K562 (cell line): Measurements from ENCODE around the gene PFKFB2. TPM values are rescaled to one million over a fixed set of nuclear protein-coding genes. Genes with fewer than 3 reads are reported as not detected.

Experiments used
- ARID2 ChIP-seq: fragments of 450-650 bp; IDR thresholded peaks from 2 replicates; pipeline ENCODE4 v1.6.1; 2017; ENCODE audit warnings: antibody characterized with exemption, mild to moderate bottlenecking
- CTCF ChIP-seq, 3 experiments: IDR thresholded peaks in 2 of 3; conservative IDR thresholded peaks in 1 of 3; 2 replicates each; pipeline ENCODE4 v1.5.1; 2011 to 2012; ENCODE audit warnings: low read length in 3 of 3, mild to moderate bottlenecking in 3 of 3, control low read depth in 2 of 3, improper control_type of control experiment in 1 of 3, inconsistent platforms in 1 of 3, low read depth in 1 of 3, mixed read lengths in 1 of 3, moderate library complexity in 1 of 3; ENCODE audit not compliant: insufficient read depth in 2 of 3
- EHMT2 ChIP-seq: fragments of 450-650 bp; IDR thresholded peaks from 2 replicates; pipeline ENCODE4 v1.6.1; 2018; ENCODE audit warnings: antibody characterized with exemption
- ELF1 ChIP-seq: fragments of 200-800 bp; sonication (Bioruptor generic); IDR thresholded peaks from 2 replicates; pipeline ENCODE4 v1.6.1; 2016; ENCODE audit warnings: missing genetic modification characterization, missing compliant biosample characterization
- ETS1 ChIP-seq: conservative IDR thresholded peaks from 2 replicates; pipeline ENCODE4 v1.6.1; 2011; ENCODE audit warnings: low read depth, mild to moderate bottlenecking, low read length; ENCODE audit not compliant: control insufficient read depth
- JUN ChIP-seq, 2 experiments: sonication (generic) in 1 of 2; formaldehyde crosslinking in 1 of 2; IDR thresholded peaks; 2 replicates each; pipeline versions ENCODE4 v1.6.1 to v1.8.0; 2012 to 2022; ENCODE audit warnings: borderline replicate concordance in 2 of 2, mild to moderate bottlenecking in 2 of 2, improper control_type of control experiment in 1 of 2, low read depth in 1 of 2, low read length in 1 of 2, missing genetic modification reagents in 1 of 2
- PKNOX1 ChIP-seq: fragments of 450-650 bp; IDR thresholded peaks from 2 replicates; pipeline ENCODE4 v1.6.1; 2016
- ZBTB11 ChIP-seq, 3 experiments: fragments of 200-800 bp in 1 of 3; fragments of 250-450 bp in 1 of 3; fragments of 450-650 bp in 1 of 3; sonication (Bioruptor Pico) in 1 of 3; sonication (Bioruptor generic) in 1 of 3; formaldehyde crosslinking in 1 of 3; IDR thresholded peaks; 2 replicates each; pipeline versions ENCODE4 v1.6.1 to v1.8.0; 2016 to 2022; ENCODE audit warnings: mild to moderate bottlenecking in 2 of 3, missing genetic modification characterization in 2 of 3, missing compliant biosample characterization in 1 of 3, moderate library complexity in 1 of 3
- ZBTB34 ChIP-seq: fragments of 250-450 bp; sonication (Bioruptor Pico); IDR thresholded peaks from 2 replicates; pipeline ENCODE4 v1.8.0; 2021; ENCODE audit warnings: mild to moderate bottlenecking, moderate library complexity
- ZNF41 ChIP-seq: fragments of 250-450 bp; sonication (Bioruptor Pico); conservative IDR thresholded peaks from 2 replicates; pipeline ENCODE4 v1.4.0; 2020; ENCODE audit warnings: mild to moderate bottlenecking
- polyA plus RNA-seq, 8 experiments: library from polyadenylated mRNA; depleted of rRNA in 4 of 8; stranded (reverse) in 5 of 8; unstranded in 3 of 8; fragments of >200 nt; fragmentation: Nextera tagmentation in 2 of 8; fragmentation: Illumina TruSeq in 1 of 8; extraction: Ambion mirVana in 2 of 8; extraction: Trizol in 1 of 8; gene quantifications; 2 replicates each; pipeline versions ENCODE4 v1.2.1 to v1.2.3, GENCODE V29; 2011 to 2014; ENCODE audit warnings: inconsistent platforms in 1 of 8, missing spikeins in 1 of 8
- total RNA-seq, 7 experiments: library from RNA; depleted of rRNA in 6 of 7; stranded (reverse); fragments of >200 nt in 6 of 7; fragmentation: Illumina TruSeq in 2 of 7; extraction: Trizol in 2 of 7; gene quantifications; 2 replicates each; pipeline versions ENCODE4 v1.2.1 to v1.2.3, GENCODE V29; 2011 to 2021; ENCODE audit warnings: low replicate concordance in 1 of 7

The PFKFB2 gene
- total and polyA plus RNA-seq, 9 of the 15 experiments (the other 6 are each of a cell fraction or from before 2014, with no cell fraction given): 6.9 to 26.0 (median 16.4) TPM

GRCh38 chr1:207004931-207005830, 47.9 kb upstream of the PFKFB2 start (continued):
- TF ChIP-seq ZBTB11 (CRISPR knock-in tag; IDR thresholded peaks at IDR 0.05) (no peak), CTCF (IDR thresholded peaks at IDR 0.05 in 2 of 3, conservative IDR thresholded peaks at IDR 0.05 in 1 of 3; ENCODE audit: insufficient read depth in 2 of 3, low read depth in 1 of 3, low read length in 3 of 3) (peak; percentile 81 to 96 (median 82)), EHMT2 (peak; percentile 80), ELF1 (tag) (no peak), JUN (IDR thresholded peaks at IDR 0.05; ENCODE audit: borderline replicate concordance, low read depth, low read length) (no peak), JUN (CRISPR knock-in tag; IDR thresholded peaks at IDR 0.05; ENCODE audit: borderline replicate concordance) (no peak), ZNF41 (CRISPR knock-in tag) (no peak), ARID2 (peak; percentile 54; the same call in 1 of the 2 replicates), PKNOX1 (0 out of 2 replicates have a peak, but pooled peaks have one; percentile 35), ZBTB34 (no peak), ETS1 (no peak)
